Endothelial cell (in vitro differentiated cells): Measurements from ENCODE around the gene P2RY14. TPM values are rescaled to one million over a fixed set of nuclear protein-coding genes. Genes with fewer than 3 reads are reported as not detected.

Experiments
- DNase-seq: peaks from one replicate; pipeline ENCODE4 v3.0.0; 2021; ENCODE audit warnings: low spot score
- H3K27ac Mint-ChIP-seq: one replicate; pipeline ENCODE4 v1.8.0; 2021; ENCODE audit warnings: mixed read lengths, inconsistent platforms; ENCODE audit not compliant: unreplicated experiment
- H3K27me3 Mint-ChIP-seq: one replicate; pipeline ENCODE4 v1.8.0; 2021; ENCODE audit warnings: mild to moderate bottlenecking, moderate library complexity, mixed read lengths, inconsistent platforms; ENCODE audit not compliant: unreplicated experiment
- H3K36me3 Mint-ChIP-seq: one replicate; pipeline ENCODE4 v1.8.0; 2021; ENCODE audit warnings: mild to moderate bottlenecking, low read depth, mixed read lengths, inconsistent platforms; ENCODE audit not compliant: unreplicated experiment
- H3K4me1 Mint-ChIP-seq: one replicate; pipeline ENCODE4 v1.8.0; 2021; ENCODE audit warnings: mild to moderate bottlenecking, mixed read lengths, inconsistent platforms; ENCODE audit not compliant: unreplicated experiment
- H3K4me3 Mint-ChIP-seq: one replicate; pipeline ENCODE4 v1.8.0; 2021; ENCODE audit warnings: mild to moderate bottlenecking, mixed read lengths, inconsistent platforms; ENCODE audit not compliant: unreplicated experiment
- H3K9me3 Mint-ChIP-seq: one replicate; pipeline ENCODE4 v1.8.0; 2021; ENCODE audit warnings: mixed read lengths, inconsistent platforms; ENCODE audit not compliant: unreplicated experiment
- total RNA-seq: library from RNA; stranded (reverse); fragmentation: NEBNext Ultra II Directional; extraction: Animal tissue kit (Norgen Biotek cat#: 25700); gene quantifications from one replicate; pipeline ENCODE4 v1.2.1, GENCODE V29; 2021; ENCODE audit not compliant: unreplicated experiment
- TF ChIP-seq, protein P1 (sequence below): fragments of 200-600 bp; sonication (generic); IDR thresholded peaks from one replicate; pipeline ENCODE4 v1.5.0; 2021; ENCODE audit warnings: antibody characterized with exemption; ENCODE audit not compliant: unreplicated experiment

Gene P2RY14
- total RNA-seq, 1 donor from 2014 or later = 0.21 TPM

- Mint-ChIP-seq H3K36me3 (peaks cover 7% of the 10 kb centered on the region), H3K4me3 (no peak overlapping the region), H3K27ac (no peak overlapping the region), H3K27me3 (peaks cover 4% of the 10 kb centered on the region), H3K9me3 (peaks cover 6% of the 10 kb centered on the region), H3K4me1 (peaks cover 19% of the 10 kb centered on the region)
- TF ChIP-seq, protein P1, sequence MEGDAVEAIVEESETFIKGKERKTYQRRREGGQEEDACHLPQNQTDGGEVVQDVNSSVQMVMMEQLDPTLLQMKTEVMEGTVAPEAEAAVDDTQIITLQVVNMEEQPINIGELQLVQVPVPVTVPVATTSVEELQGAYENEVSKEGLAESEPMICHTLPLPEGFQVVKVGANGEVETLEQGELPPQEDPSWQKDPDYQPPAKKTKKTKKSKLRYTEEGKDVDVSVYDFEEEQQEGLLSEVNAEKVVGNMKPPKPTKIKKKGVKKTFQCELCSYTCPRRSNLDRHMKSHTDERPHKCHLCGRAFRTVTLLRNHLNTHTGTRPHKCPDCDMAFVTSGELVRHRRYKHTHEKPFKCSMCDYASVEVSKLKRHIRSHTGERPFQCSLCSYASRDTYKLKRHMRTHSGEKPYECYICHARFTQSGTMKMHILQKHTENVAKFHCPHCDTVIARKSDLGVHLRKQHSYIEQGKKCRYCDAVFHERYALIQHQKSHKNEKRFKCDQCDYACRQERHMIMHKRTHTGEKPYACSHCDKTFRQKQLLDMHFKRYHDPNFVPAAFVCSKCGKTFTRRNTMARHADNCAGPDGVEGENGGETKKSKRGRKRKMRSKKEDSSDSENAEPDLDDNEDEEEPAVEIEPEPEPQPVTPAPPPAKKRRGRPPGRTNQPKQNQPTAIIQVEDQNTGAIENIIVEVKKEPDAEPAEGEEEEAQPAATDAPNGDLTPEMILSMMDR = no peak
- no peak for DNase-seq
Observed at GRCh38 chr3:151216641-151217607, 61.4 kb downstream of the P2RY14 start.

DNA sequence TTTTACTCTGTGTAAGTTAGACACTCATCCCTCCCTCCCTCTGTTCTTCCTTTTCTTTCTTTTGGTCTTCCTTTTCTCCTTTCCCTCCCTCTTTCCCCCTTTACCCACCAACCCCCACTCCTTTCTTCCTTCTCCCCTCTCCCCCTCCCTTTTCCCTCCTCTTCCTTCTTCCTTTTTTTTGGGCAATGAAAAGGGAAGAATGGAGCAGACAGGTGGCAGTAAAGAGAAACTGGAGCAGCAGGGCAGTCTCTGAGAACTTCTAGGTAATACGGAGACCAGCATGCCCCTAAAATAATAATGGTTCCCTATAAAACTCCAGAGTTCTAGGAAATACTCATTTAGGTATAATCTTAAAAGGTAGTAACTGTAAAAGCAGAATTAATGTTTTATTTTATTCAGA, 63.9 kb downstream of the P2RY14 start:
- Mint-ChIP-seq H3K27ac (no peak overlapping the region), H3K36me3 (no peaks in the 10 kb centered on the region), H3K9me3 (no peaks in the 10 kb centered on the region), H3K27me3 (no peaks in the 10 kb centered on the region), H3K4me1 (peaks cover 21% of the 10 kb centered on the region), H3K4me3 (no peak overlapping the region)
- DNase-seq = no peak
- TF ChIP-seq, protein P1 = no peak

- Mint-ChIP-seq H3K27me3 (no peaks in the 10 kb centered on the region), H3K27ac (no peak overlapping the region), H3K4me1 (peaks cover 21% of the 10 kb centered on the region), H3K4me3 (no peak overlapping the region), H3K36me3 (no peaks in the 10 kb centered on the region), H3K9me3 (no peaks in the 10 kb centered on the region)
- DNase-seq = no peak
- TF ChIP-seq, protein P1 = no peak
Observed at GRCh38 chr3:151213881-151214280, 64.5 kb downstream of the P2RY14 start.

DNA sequence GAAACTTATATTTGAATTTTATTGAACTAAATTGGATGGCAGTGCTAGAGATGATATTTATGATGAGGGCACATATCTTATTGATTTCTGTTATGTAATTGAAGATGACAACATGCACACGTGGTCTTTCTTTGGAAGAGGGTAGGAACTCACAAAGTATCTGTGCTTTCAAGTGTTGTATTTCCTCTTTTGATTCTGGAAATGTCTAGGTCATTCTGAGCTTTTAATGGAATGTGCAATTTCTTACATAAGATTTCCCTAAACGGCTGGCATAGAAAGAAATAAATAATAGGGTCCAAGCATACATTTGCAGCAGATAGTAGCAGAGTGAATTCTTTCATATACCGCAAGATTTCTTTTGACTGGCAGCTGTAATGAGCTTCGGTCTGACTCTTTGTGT, 65.2 kb downstream of the P2RY14 start:
- no peaks in the 10 kb centered on the region for H3K36me3 Mint-ChIP-seq
- H3K27ac Mint-ChIP-seq = no peak overlapping the region
- H3K4me3 Mint-ChIP-seq = no peak overlapping the region
- DNase-seq = no peak
- H3K9me3 Mint-ChIP-seq = no peaks in the 10 kb centered on the region
- H3K4me1 Mint-ChIP-seq = peaks cover 21% of the 10 kb centered on the region
- TF ChIP-seq, protein P1 = no peak
- H3K27me3 Mint-ChIP-seq = no peaks in the 10 kb centered on the region
